SK-N-SH (cell line): Measurements from ENCODE around the gene SLC25A25.

Source experiments
- MEF2A ChIP-seq: IDR thresholded peaks from 2 replicates; pipeline ENCODE4 v1.4.0; 2012; ENCODE audit warnings: low read depth, borderline replicate concordance
- MXI1 ChIP-seq: IDR thresholded peaks from 2 replicates; pipeline ENCODE4 v1.6.1; 2012; ENCODE audit warnings: mild to moderate bottlenecking, low read depth, low read length, improper control_type of control experiment
- NFIC ChIP-seq: IDR thresholded peaks from 2 replicates; pipeline ENCODE4 v1.4.0; 2012; ENCODE audit warnings: borderline replicate concordance
- NRF1 ChIP-seq: IDR thresholded peaks from 2 replicates; pipeline ENCODE4 v1.6.1; 2012; ENCODE audit warnings: low read depth, mild to moderate bottlenecking, low read length
- RAD21 ChIP-seq: IDR thresholded peaks from 2 replicates; pipeline ENCODE4 v1.6.1; 2012; ENCODE audit warnings: mild to moderate bottlenecking, low read length
- SIN3A ChIP-seq: IDR thresholded peaks from 2 replicates; pipeline ENCODE4 v1.6.1; 2012; ENCODE audit warnings: low read depth, mild to moderate bottlenecking, low read length, moderate library complexity, borderline replicate concordance
- SMC3 ChIP-seq: IDR thresholded peaks from 2 replicates; pipeline ENCODE4 v1.6.1; 2012; ENCODE audit warnings: low read depth, low read length, improper control_type of control experiment
- TCF12 ChIP-seq: IDR thresholded peaks from 2 replicates; pipeline ENCODE4 v1.4.0; 2012
- TF ChIP-seq, protein P1 (sequence below): fragments of 200-600 bp; sonication (generic); IDR thresholded peaks from 2 replicates; pipeline ENCODE4 v1.6.1; 2017; ENCODE audit warnings: antibody characterized with exemption, mild to moderate bottlenecking, moderate library complexity
- TF ChIP-seq, protein P2 (sequence below): IDR thresholded peaks from 2 replicates; pipeline ENCODE4 v1.4.0; 2012; ENCODE audit warnings: low read depth, borderline replicate concordance
- TF ChIP-seq, protein P3 (sequence below): fragments of 150-350 bp; IDR thresholded peaks from 2 replicates; pipeline ENCODE4 v1.6.1; 2017; ENCODE audit warnings: antibody characterized with exemption, low read length, low read depth, borderline replicate concordance

DNA sequence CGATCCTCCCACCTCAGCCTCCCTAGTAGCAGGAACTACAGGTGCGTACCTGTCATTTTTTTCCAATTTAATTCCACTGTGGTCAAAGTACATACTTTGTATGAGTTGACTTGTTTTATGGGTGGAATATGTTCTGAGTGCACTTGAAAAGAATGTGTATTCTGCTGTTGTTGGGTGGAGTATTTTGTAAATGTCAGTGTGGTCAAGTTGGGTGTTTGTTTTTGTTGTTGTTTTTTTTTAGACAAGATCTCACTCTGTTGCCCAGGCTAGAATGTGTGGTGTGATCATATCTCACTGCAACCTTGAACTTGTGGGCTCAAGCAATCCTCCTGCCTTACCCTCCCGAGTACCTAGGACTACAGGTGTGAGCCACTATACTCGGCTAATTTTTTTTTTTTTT, 17.9 kb downstream of the SLC25A25 start:
- TF ChIP-seq SIN3A, result no peak
- TF ChIP-seq NFIC, result no peak
- no peak for TF ChIP-seq MEF2A
- TF ChIP-seq, protein P1, sequence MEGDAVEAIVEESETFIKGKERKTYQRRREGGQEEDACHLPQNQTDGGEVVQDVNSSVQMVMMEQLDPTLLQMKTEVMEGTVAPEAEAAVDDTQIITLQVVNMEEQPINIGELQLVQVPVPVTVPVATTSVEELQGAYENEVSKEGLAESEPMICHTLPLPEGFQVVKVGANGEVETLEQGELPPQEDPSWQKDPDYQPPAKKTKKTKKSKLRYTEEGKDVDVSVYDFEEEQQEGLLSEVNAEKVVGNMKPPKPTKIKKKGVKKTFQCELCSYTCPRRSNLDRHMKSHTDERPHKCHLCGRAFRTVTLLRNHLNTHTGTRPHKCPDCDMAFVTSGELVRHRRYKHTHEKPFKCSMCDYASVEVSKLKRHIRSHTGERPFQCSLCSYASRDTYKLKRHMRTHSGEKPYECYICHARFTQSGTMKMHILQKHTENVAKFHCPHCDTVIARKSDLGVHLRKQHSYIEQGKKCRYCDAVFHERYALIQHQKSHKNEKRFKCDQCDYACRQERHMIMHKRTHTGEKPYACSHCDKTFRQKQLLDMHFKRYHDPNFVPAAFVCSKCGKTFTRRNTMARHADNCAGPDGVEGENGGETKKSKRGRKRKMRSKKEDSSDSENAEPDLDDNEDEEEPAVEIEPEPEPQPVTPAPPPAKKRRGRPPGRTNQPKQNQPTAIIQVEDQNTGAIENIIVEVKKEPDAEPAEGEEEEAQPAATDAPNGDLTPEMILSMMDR, result no peak
- TF ChIP-seq RAD21, result no peak
- no peak for TF ChIP-seq TCF12
- TF ChIP-seq MXI1, result no peak
- no peak for TF ChIP-seq SMC3
- TF ChIP-seq, protein P2, sequence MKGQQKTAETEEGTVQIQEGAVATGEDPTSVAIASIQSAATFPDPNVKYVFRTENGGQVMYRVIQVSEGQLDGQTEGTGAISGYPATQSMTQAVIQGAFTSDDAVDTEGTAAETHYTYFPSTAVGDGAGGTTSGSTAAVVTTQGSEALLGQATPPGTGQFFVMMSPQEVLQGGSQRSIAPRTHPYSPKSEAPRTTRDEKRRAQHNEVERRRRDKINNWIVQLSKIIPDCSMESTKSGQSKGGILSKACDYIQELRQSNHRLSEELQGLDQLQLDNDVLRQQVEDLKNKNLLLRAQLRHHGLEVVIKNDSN, result no peak
- no peak for TF ChIP-seq NRF1
- TF ChIP-seq, protein P3, sequence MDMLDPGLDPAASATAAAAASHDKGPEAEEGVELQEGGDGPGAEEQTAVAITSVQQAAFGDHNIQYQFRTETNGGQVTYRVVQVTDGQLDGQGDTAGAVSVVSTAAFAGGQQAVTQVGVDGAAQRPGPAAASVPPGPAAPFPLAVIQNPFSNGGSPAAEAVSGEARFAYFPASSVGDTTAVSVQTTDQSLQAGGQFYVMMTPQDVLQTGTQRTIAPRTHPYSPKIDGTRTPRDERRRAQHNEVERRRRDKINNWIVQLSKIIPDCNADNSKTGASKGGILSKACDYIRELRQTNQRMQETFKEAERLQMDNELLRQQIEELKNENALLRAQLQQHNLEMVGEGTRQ, result no peak
